ENCODE measurements around the gene PPIL1. TPM values are rescaled to one million over a fixed set of nuclear protein-coding genes. Genes with fewer than 3 reads are reported as not detected.
A peak's percentile ranks its signal among the peaks of the same experiment; 100 is the strongest.

Gene PPIL1
- total and polyA plus RNA-seq, 2 of the 13 experiments (the other 11 are each of a cell fraction or from before 2014, with no cell fraction given): 74.2 to 144 TPM

DNA sequence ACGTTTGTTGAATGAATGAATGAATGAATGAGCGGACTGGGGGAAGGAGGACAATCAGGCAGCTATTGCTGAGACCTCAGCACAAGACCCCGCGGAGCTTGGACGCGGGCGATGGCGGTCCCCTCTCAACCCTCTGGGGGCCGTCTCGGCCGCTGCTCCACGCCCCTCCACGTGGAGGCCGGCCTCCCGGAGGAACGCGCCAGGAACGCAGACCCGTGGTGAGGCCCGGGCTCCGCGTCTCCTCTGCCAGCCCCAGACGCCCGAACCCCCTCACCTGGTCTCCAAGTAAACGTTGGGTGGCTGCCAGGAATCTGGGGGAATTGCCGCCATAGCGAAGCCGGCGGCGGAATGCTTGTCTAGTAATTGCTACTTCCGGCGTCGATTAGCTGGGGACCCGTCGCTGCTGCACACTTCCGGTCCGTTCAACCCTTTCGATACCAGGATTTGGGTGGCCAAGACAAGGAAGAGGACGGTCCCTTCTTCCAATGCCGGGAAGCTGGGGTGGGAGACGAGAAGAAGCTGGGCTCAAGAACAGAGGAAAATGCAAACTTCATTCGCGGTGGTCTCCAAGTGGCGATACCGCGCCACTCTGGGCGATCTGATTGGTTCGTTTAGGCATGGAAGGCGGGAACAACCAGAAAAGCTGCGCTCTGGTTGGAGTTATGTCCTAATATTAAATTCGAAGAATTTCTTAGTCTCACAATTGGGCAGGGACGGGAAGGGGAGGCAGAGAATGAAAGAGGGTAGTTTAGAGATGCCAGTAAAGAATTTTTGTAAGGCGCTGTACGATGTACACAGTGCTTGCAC lies at the start of gene PPIL1 (continued):
- TF ChIP-seq XRCC5 (optimal IDR thresholded peaks at IDR 0.05; ENCODE audit: low read length) (peak; percentile 93), TAF1 (CRISPR knock-in tag; IDR thresholded peaks at IDR 0.05) (peak; percentile 88), ZNF703 (CRISPR knock-in tag; IDR thresholded peaks at IDR 0.05; ENCODE audit: borderline replicate concordance) (no peak), IRX3 (CRISPR knock-in tag; IDR thresholded peaks at IDR 0.05; ENCODE audit: borderline replicate concordance, low read depth) (no peak), RARG (CRISPR knock-in tag; IDR thresholded peaks at IDR 0.05; ENCODE audit: low read depth) (no peak), ZNF557 (CRISPR knock-in tag; IDR thresholded peaks at IDR 0.05) (no peak; the same call in 1 of the 2 replicates), ZNF782 (CRISPR knock-in tag; IDR thresholded peaks at IDR 0.05; ENCODE audit: borderline replicate concordance) (0 out of 2 replicates have a peak, but pooled peaks have one; percentile 74), SMAD1 (CRISPR knock-in tag; IDR thresholded peaks at IDR 0.05; ENCODE audit: borderline replicate concordance, low read depth) (peak; percentile 97; the same call in 1 of the 2 replicates), POLR2AphosphoS5 (IDR thresholded peaks at IDR 0.05; ENCODE audit: low read depth, low read length) (peak; percentile 91), PRPF4 (IDR thresholded peaks at IDR 0.05; ENCODE audit: low read depth, low read length, poor library complexity, severe bottlenecking) (no peak), HDAC2 (CRISPR knock-in tag; IDR thresholded peaks at IDR 0.05) (peak; percentile 48; the same call in 1 of the 2 replicates), ZNF276 (CRISPR knock-in tag; IDR thresholded peaks at IDR 0.05; ENCODE audit: low read depth) (peak; percentile 83; the same call in 1 of the 2 replicates), ZNF124 (CRISPR knock-in tag; IDR thresholded peaks at IDR 0.05) (peak; percentile 74; the same call in 1 of the 2 replicates), YEATS2 (CRISPR knock-in tag; IDR thresholded peaks at IDR 0.05; ENCODE audit: borderline replicate concordance) (peak; percentile 97), SUZ12 (IDR thresholded peaks at IDR 0.05; ENCODE audit: low read depth, low read length) (no peak), HOXA3 (CRISPR knock-in tag; IDR thresholded peaks at IDR 0.05) (peak; percentile 99), SRSF4 (IDR thresholded peaks at IDR 0.05; ENCODE audit: low read depth, low read length, poor library complexity, severe bottlenecking) (no peak)
- TF ChIP-seq, protein P1, sequence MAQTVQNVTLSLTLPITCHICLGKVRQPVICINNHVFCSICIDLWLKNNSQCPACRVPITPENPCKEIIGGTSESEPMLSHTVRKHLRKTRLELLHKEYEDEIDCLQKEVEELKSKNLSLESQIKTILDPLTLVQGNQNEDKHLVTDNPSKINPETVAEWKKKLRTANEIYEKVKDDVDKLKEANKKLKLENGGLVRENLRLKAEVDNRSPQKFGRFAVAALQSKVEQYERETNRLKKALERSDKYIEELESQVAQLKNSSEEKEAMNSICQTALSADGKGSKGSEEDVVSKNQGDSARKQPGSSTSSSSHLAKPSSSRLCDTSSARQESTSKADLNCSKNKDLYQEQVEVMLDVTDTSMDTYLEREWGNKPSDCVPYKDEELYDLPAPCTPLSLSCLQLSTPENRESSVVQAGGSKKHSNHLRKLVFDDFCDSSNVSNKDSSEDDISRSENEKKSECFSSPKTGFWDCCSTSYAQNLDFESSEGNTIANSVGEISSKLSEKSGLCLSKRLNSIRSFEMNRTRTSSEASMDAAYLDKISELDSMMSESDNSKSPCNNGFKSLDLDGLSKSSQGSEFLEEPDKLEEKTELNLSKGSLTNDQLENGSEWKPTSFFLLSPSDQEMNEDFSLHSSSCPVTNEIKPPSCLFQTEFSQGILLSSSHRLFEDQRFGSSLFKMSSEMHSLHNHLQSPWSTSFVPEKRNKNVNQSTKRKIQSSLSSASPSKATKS (CRISPR knock-in tag; IDR thresholded peaks at IDR 0.05): no peak
- TF ChIP-seq, protein P2, sequence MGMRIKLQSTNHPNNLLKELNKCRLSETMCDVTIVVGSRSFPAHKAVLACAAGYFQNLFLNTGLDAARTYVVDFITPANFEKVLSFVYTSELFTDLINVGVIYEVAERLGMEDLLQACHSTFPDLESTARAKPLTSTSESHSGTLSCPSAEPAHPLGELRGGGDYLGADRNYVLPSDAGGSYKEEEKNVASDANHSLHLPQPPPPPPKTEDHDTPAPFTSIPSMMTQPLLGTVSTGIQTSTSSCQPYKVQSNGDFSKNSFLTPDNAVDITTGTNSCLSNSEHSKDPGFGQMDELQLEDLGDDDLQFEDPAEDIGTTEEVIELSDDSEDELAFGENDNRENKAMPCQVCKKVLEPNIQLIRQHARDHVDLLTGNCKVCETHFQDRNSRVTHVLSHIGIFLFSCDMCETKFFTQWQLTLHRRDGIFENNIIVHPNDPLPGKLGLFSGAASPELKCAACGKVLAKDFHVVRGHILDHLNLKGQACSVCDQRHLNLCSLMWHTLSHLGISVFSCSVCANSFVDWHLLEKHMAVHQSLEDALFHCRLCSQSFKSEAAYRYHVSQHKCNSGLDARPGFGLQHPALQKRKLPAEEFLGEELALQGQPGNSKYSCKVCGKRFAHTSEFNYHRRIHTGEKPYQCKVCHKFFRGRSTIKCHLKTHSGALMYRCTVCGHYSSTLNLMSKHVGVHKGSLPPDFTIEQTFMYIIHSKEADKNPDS (CRISPR knock-in tag; IDR thresholded peaks at IDR 0.05): peak; percentile 46; the same call in 1 of the 2 replicates
- TF ChIP-seq, protein P3, sequence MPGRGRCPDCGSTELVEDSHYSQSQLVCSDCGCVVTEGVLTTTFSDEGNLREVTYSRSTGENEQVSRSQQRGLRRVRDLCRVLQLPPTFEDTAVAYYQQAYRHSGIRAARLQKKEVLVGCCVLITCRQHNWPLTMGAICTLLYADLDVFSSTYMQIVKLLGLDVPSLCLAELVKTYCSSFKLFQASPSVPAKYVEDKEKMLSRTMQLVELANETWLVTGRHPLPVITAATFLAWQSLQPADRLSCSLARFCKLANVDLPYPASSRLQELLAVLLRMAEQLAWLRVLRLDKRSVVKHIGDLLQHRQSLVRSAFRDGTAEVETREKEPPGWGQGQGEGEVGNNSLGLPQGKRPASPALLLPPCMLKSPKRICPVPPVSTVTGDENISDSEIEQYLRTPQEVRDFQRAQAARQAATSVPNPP (CRISPR knock-in tag; IDR thresholded peaks at IDR 0.05): 0 out of 2 replicates have a peak, but pooled peaks have one; percentile 66
- TF ChIP-seq, protein P4, sequence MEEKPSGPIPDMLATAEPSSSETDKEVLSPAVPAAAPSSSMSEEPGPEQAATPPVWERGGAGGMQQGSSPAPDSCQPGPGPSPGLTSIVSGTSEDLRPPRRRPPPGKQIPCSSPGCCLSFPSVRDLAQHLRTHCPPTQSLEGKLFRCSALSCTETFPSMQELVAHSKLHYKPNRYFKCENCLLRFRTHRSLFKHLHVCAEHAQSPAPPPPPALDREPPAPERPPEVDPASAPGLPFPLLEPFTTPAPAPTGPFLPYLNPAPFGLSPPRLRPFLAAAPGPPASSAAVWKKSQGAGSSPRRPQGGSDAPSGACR (CRISPR knock-in tag; IDR thresholded peaks at IDR 0.05): peak; percentile 95; the same call in 1 of the 2 replicates

Data from HepG2 (cell line).